ENCODE results near the gene ALPK1.
A peak's percentile ranks its signal among the peaks of the same experiment; 100 is the strongest.
"Not testable (repeated sequence)": the region's sequence is repeated elsewhere in the genome, so short reads cannot be mapped to it uniquely, and the experiment has no call there.

Gene ALPK1

GRCh38 chr4:112277220-112277619, 19.9 kb upstream of the ALPK1 start:
- no peaks in the 10 kb centered on the region for H3K36me3 ChIP-seq (ENCODE audit: control insufficient read depth, insufficient read depth, low read length)
- no peaks in the 10 kb centered on the region for H3K9me3 ChIP-seq (ENCODE audit: control insufficient read depth, low read length)
- no peak overlapping the region for H3K4me3 ChIP-seq (ENCODE audit: low read length)
- no peaks in the 10 kb centered on the region for H3K4me1 ChIP-seq (ENCODE audit: control insufficient read depth, insufficient read depth, low read length)
- H3K9ac ChIP-seq (ENCODE audit: low read length) = no peak overlapping the region
- no peaks in the 10 kb centered on the region for H3K27me3 ChIP-seq (ENCODE audit: control insufficient read depth, insufficient read depth, low read length)

GRCh38 chr4:112277705-112278448, 19.3 kb upstream of the ALPK1 start:
- Histone ChIP-seq H3K27me3 (ENCODE audit: control insufficient read depth, insufficient read depth, low read length) (no peaks in the 10 kb centered on the region), H3K9ac (ENCODE audit: low read length) (no peak overlapping the region), H3K4me3 (ENCODE audit: low read length) (no peak overlapping the region), H3K4me1 (ENCODE audit: control insufficient read depth, insufficient read depth, low read length) (no peaks in the 10 kb centered on the region), H3K9me3 (ENCODE audit: control insufficient read depth, low read length) (no peaks in the 10 kb centered on the region), H3K36me3 (ENCODE audit: control insufficient read depth, insufficient read depth, low read length) (no peaks in the 10 kb centered on the region)

- no peaks in the 10 kb centered on the region for H3K27me3 ChIP-seq (ENCODE audit: control insufficient read depth, insufficient read depth, low read length)
- peaks cover 7% of the 10 kb centered on the region for H3K4me1 ChIP-seq (ENCODE audit: control insufficient read depth, insufficient read depth, low read length)
- H3K9me3 ChIP-seq (ENCODE audit: control insufficient read depth, low read length) = no peaks in the 10 kb centered on the region
- H3K9ac ChIP-seq (ENCODE audit: low read length) = no peak overlapping the region
- no peak overlapping the region for H3K4me3 ChIP-seq (ENCODE audit: low read length)
- H3K36me3 ChIP-seq (ENCODE audit: control insufficient read depth, insufficient read depth, low read length) = no peaks in the 10 kb centered on the region
Observed at GRCh38 chr4:112279025-112279881, 17.9 kb upstream of the ALPK1 start.

GRCh38 chr4:112279882-112280315, 17.3 kb upstream of the ALPK1 start:
- Histone ChIP-seq H3K4me1 (ENCODE audit: control insufficient read depth, insufficient read depth, low read length) (peaks cover 8% of the 10 kb centered on the region), H3K9ac (ENCODE audit: low read length) (no peak overlapping the region), H3K4me3 (ENCODE audit: low read length) (no peak overlapping the region)

GRCh38 chr4:112280386-112281056, 16.6 kb upstream of the ALPK1 start:
- Histone ChIP-seq H3K27me3 (ENCODE audit: control insufficient read depth, insufficient read depth, low read length) (no peaks in the 10 kb centered on the region), H3K9ac (ENCODE audit: low read length) (no peak overlapping the region), H3K4me1 (ENCODE audit: control insufficient read depth, insufficient read depth, low read length) (peaks cover 8% of the 10 kb centered on the region), H3K4me3 (ENCODE audit: low read length) (no peak overlapping the region), H3K9me3 (ENCODE audit: control insufficient read depth, low read length) (no peaks in the 10 kb centered on the region), H3K36me3 (ENCODE audit: control insufficient read depth, insufficient read depth, low read length) (no peaks in the 10 kb centered on the region)

More at GRCh38 chr4:112279882-112280315, 17.3 kb upstream of the ALPK1 start:
- no peaks in the 10 kb centered on the region for H3K36me3 ChIP-seq (ENCODE audit: control insufficient read depth, insufficient read depth, low read length)
- no peaks in the 10 kb centered on the region for H3K27me3 ChIP-seq (ENCODE audit: control insufficient read depth, insufficient read depth, low read length)
- no peaks in the 10 kb centered on the region for H3K9me3 ChIP-seq (ENCODE audit: control insufficient read depth, low read length)

GRCh38 chr4:112281895-112282398, 15.2 kb upstream of the ALPK1 start:
- H3K4me3 ChIP-seq (ENCODE audit: low read length); H3K36me3 ChIP-seq (ENCODE audit: control insufficient read depth, insufficient read depth, low read length); H3K4me1 ChIP-seq (ENCODE audit: control insufficient read depth, insufficient read depth, low read length); H3K9ac ChIP-seq (ENCODE audit: low read length); H3K27me3 ChIP-seq (ENCODE audit: control insufficient read depth, insufficient read depth, low read length); H3K9me3 ChIP-seq (ENCODE audit: control insufficient read depth, low read length): not testable (repeated sequence)

GRCh38 chr4:112282860-112283667, 14.1 kb upstream of the ALPK1 start:
- no peak overlapping the region for H3K9ac ChIP-seq (ENCODE audit: low read length)
- H3K4me3 ChIP-seq (ENCODE audit: low read length) = no peak overlapping the region

GRCh38 chr4:112284166-112284565, 13.0 kb upstream of the ALPK1 start:
- no peak overlapping the region for H3K4me3 ChIP-seq (ENCODE audit: low read length)
- H3K9me3 ChIP-seq (ENCODE audit: control insufficient read depth, low read length) = no peaks in the 10 kb centered on the region
- H3K9ac ChIP-seq (ENCODE audit: low read length) = peak overlapping the region; percentile 88
- no peaks in the 10 kb centered on the region for H3K27me3 ChIP-seq (ENCODE audit: control insufficient read depth, insufficient read depth, low read length)
- no peaks in the 10 kb centered on the region for H3K36me3 ChIP-seq (ENCODE audit: control insufficient read depth, insufficient read depth, low read length)
- peaks cover 8% of the 10 kb centered on the region for H3K4me1 ChIP-seq (ENCODE audit: control insufficient read depth, insufficient read depth, low read length)

More at GRCh38 chr4:112282860-112283667, 14.1 kb upstream of the ALPK1 start:
- Histone ChIP-seq H3K36me3 (ENCODE audit: control insufficient read depth, insufficient read depth, low read length) (no peaks in the 10 kb centered on the region), H3K9me3 (ENCODE audit: control insufficient read depth, low read length) (no peaks in the 10 kb centered on the region), H3K4me1 (ENCODE audit: control insufficient read depth, insufficient read depth, low read length) (peaks cover 8% of the 10 kb centered on the region), H3K27me3 (ENCODE audit: control insufficient read depth, insufficient read depth, low read length) (no peaks in the 10 kb centered on the region)

- no peaks in the 10 kb centered on the region for H3K36me3 ChIP-seq (ENCODE audit: control insufficient read depth, insufficient read depth, low read length)
- peaks cover 8% of the 10 kb centered on the region for H3K4me1 ChIP-seq (ENCODE audit: control insufficient read depth, insufficient read depth, low read length)
- no peaks in the 10 kb centered on the region for H3K27me3 ChIP-seq (ENCODE audit: control insufficient read depth, insufficient read depth, low read length)
- peak overlapping the region; percentile 88 for H3K9ac ChIP-seq (ENCODE audit: low read length)
- no peaks in the 10 kb centered on the region for H3K9me3 ChIP-seq (ENCODE audit: control insufficient read depth, low read length)
- peak overlapping the region; percentile 94 for H3K4me3 ChIP-seq (ENCODE audit: low read length)
Observed at GRCh38 chr4:112284662-112285411, 12.3 kb upstream of the ALPK1 start.

- H3K36me3 ChIP-seq (ENCODE audit: control insufficient read depth, insufficient read depth, low read length) = no peaks in the 10 kb centered on the region
- H3K9ac ChIP-seq (ENCODE audit: low read length) = no peak overlapping the region
- H3K9me3 ChIP-seq (ENCODE audit: control insufficient read depth, low read length) = no peaks in the 10 kb centered on the region
- peaks cover 8% of the 10 kb centered on the region for H3K4me1 ChIP-seq (ENCODE audit: control insufficient read depth, insufficient read depth, low read length)
- H3K4me3 ChIP-seq (ENCODE audit: low read length) = no peak overlapping the region
- H3K27me3 ChIP-seq (ENCODE audit: control insufficient read depth, insufficient read depth, low read length) = no peaks in the 10 kb centered on the region
Observed at GRCh38 chr4:112287258-112287989, 9.7 kb upstream of the ALPK1 start.

All from mucosa of stomach (tissue), 1 donor.